Measurements from ENCODE around the gene VPS33A.

VPS33A gene

GRCh38 chr12:122182887-122183587, 83.3 kb downstream of the VPS33A start, which contains the start of gene LRRC43:
LRRC43 (plus strand) TSS chr12:122183123; CDS start chr12:122183145, 22 bp downstream.
- FAIRE-seq (no peak), DNase-seq (ENCODE audit: insufficient read length, low spot score) (peak; percentile 70)
- TF ChIP-seq, protein P1, sequence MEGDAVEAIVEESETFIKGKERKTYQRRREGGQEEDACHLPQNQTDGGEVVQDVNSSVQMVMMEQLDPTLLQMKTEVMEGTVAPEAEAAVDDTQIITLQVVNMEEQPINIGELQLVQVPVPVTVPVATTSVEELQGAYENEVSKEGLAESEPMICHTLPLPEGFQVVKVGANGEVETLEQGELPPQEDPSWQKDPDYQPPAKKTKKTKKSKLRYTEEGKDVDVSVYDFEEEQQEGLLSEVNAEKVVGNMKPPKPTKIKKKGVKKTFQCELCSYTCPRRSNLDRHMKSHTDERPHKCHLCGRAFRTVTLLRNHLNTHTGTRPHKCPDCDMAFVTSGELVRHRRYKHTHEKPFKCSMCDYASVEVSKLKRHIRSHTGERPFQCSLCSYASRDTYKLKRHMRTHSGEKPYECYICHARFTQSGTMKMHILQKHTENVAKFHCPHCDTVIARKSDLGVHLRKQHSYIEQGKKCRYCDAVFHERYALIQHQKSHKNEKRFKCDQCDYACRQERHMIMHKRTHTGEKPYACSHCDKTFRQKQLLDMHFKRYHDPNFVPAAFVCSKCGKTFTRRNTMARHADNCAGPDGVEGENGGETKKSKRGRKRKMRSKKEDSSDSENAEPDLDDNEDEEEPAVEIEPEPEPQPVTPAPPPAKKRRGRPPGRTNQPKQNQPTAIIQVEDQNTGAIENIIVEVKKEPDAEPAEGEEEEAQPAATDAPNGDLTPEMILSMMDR (IDR thresholded peaks at IDR 0.05; ENCODE audit: insufficient read depth, missing control alignments), result no peak
